ENCODE data around the gene ADAMTS7.
"Not testable (repeated sequence)": the region's sequence is repeated elsewhere in the genome, so short reads cannot be mapped to it uniquely, and the experiment has no call there.

The ADAMTS7 gene

GRCh38 chr15:78763796-78764241 lies 47.4 kb downstream of the ADAMTS7 start:
- Histone ChIP-seq H3K27me3 (no peaks in the 10 kb centered on the region), H3K4me3 (ENCODE audit: low read depth, low read length) (no peak overlapping the region), H3K9me3 (no peaks in the 10 kb centered on the region; the same call in 1 of the 2 replicates), H3K36me3 (no peaks in the 10 kb centered on the region; the same call in 1 of the 2 replicates), H3K4me1 (peaks cover 42% of the 10 kb centered on the region)
- TF ChIP-seq CTCF (IDR thresholded peaks at IDR 0.05; ENCODE audit: low read depth, low read length): no peak
- no peak for DNase-seq

GRCh38 chr15:78762985-78763795 lies 48.1 kb downstream of the ADAMTS7 start:
- H3K4me1 ChIP-seq: peaks cover 46% of the 10 kb centered on the region
- DNase-seq: no peak
- no peaks in the 10 kb centered on the region; the same call in 1 of the 2 replicates for H3K9me3 ChIP-seq
- no peak overlapping the region for H3K4me3 ChIP-seq (ENCODE audit: low read depth, low read length)
- H3K36me3 ChIP-seq: no peaks in the 10 kb centered on the region; the same call in 1 of the 2 replicates
- H3K27me3 ChIP-seq: no peaks in the 10 kb centered on the region
- TF ChIP-seq CTCF (IDR thresholded peaks at IDR 0.05; ENCODE audit: low read depth, low read length): no peak

- not testable (repeated sequence) for H3K9me3 ChIP-seq
- H3K4me1 ChIP-seq: peaks cover 49% of the 10 kb centered on the region
Observed at GRCh38 chr15:78762386-78762961, 48.8 kb downstream of the ADAMTS7 start.

GRCh38 chr15:78761891-78762385 lies 49.3 kb downstream of the ADAMTS7 start:
- Histone ChIP-seq H3K27me3 (no peaks in the 10 kb centered on the region), H3K36me3 (no peaks in the 10 kb centered on the region), H3K4me1 (peaks cover 52% of the 10 kb centered on the region), H3K9me3 (no peaks in the 10 kb centered on the region), H3K4me3 (ENCODE audit: low read depth, low read length) (no peak overlapping the region)
- DNase-seq: no peak
- no peak for TF ChIP-seq CTCF (IDR thresholded peaks at IDR 0.05; ENCODE audit: low read depth, low read length)

More at GRCh38 chr15:78762386-78762961, 48.8 kb downstream of the ADAMTS7 start:
- DNase-seq; H3K27me3 ChIP-seq; H3K4me3 ChIP-seq (ENCODE audit: low read depth, low read length); H3K36me3 ChIP-seq: not testable (repeated sequence)

- not testable (repeated sequence) for DNase-seq; H3K9me3 ChIP-seq; H3K27me3 ChIP-seq; H3K36me3 ChIP-seq; H3K4me3 ChIP-seq (ENCODE audit: low read depth, low read length)
- peaks cover 56% of the 10 kb centered on the region for H3K4me1 ChIP-seq
Observed at GRCh38 chr15:78761475-78761874, 49.8 kb downstream of the ADAMTS7 start.

GRCh38 chr15:78761020-78761419 lies 50.2 kb downstream of the ADAMTS7 start:
- Histone ChIP-seq H3K4me1 (peaks cover 56% of the 10 kb centered on the region), H3K27me3 (no peaks in the 10 kb centered on the region), H3K36me3 (no peaks in the 10 kb centered on the region), H3K4me3 (ENCODE audit: low read depth, low read length) (no peak overlapping the region), H3K9me3 (no peaks in the 10 kb centered on the region)
- no peak for DNase-seq
- no peak for TF ChIP-seq CTCF (IDR thresholded peaks at IDR 0.05; ENCODE audit: low read depth, low read length)

GRCh38 chr15:78760091-78760882 lies 51.0 kb downstream of the ADAMTS7 start:
- not testable (repeated sequence) for H3K9me3 ChIP-seq; H3K27me3 ChIP-seq; H3K36me3 ChIP-seq; H3K4me3 ChIP-seq (ENCODE audit: low read depth, low read length)
- peaks cover 56% of the 10 kb centered on the region for H3K4me1 ChIP-seq
- DNase-seq: peak; percentile 95

- not testable (repeated sequence) for H3K27me3 ChIP-seq; H3K9me3 ChIP-seq; DNase-seq; H3K36me3 ChIP-seq; H3K4me3 ChIP-seq (ENCODE audit: low read depth, low read length)
- H3K4me1 ChIP-seq: peaks cover 58% of the 10 kb centered on the region
Observed at GRCh38 chr15:78759361-78759998, 51.8 kb downstream of the ADAMTS7 start.

Measured in BE2C (cell line).